HG03558 (cell line): Measurements from ENCODE around the gene TNIP2.

Source experiments
- ATAC-seq: cut with Tn5 transposase; IDR thresholded peaks from one replicate; pipeline ENCODE4 v1.9.1; 2021; ENCODE audit warnings: moderate number of reproducible peaks; ENCODE audit not compliant: unreplicated experiment; ENCODE audit errors: extremely low read depth

The TNIP2 gene

GRCh38 chr4:2691952-2692435, 64.1 kb downstream of the TNIP2 start:
- no peak for ATAC-seq
